H1 (cell line): ENCODE measurements around the gene PRR22. TPM values are rescaled to one million over a fixed set of nuclear protein-coding genes. Genes with fewer than 3 reads are reported as not detected.

Source experiments
- CTCF ChIA-PET: fragments of 300-600 bp; sonication (Branson Sonifier 250); formaldehyde crosslinking; loops from one replicate; lab custom pipeline; 2021; ENCODE audit not compliant: partially characterized antibody; lab: Charles Lee
- POLR2A ChIA-PET: fragments of 300-600 bp; sonication (Branson Sonifier 250); formaldehyde crosslinking; loops from one replicate; lab custom pipeline; 2021; ENCODE audit warnings: inconsistent platforms; ENCODE audit not compliant: partially characterized antibody; lab: Charles Lee
- DNase-seq, 2 experiments: peaks; one replicate each; pipeline versions ENCODE4 v3.0.0 to v3.0.0-alpha.2; 2010 to 2022; ENCODE audit warnings: low spot score in 2 of 2, low read depth in 1 of 2, mixed read lengths in 1 of 2
- FAIRE-seq: peaks from 2 replicates; lab custom pipeline; 2011; peaks lifted over from hg19 to GRCh38; lab: Jason Lieb, UNC
- H2AFZ ChIP-seq: 2 replicates; pipeline ENCODE4 v1.8.1; 2012; ENCODE audit warnings: low read length, inconsistent platforms
- H2AK5ac ChIP-seq: 2 replicates; pipeline ENCODE4 v1.6.1; 2013; ENCODE audit warnings: low read depth, low read length
- H2BK120ac ChIP-seq: replicated peaks from 2 replicates; pipeline ENCODE3; 2013; ENCODE audit warnings: low read depth, low read length, inconsistent platforms
- H2BK12ac ChIP-seq: 2 replicates; pipeline ENCODE4 v1.6.1; 2013; ENCODE audit warnings: low read depth, low read length
- H2BK15ac ChIP-seq: 2 replicates; pipeline ENCODE4 v1.6.1; 2013; ENCODE audit warnings: low read length
- H2BK20ac ChIP-seq: 2 replicates; pipeline ENCODE4 v1.6.1; 2013; ENCODE audit warnings: low read length
- H2BK5ac ChIP-seq: 2 replicates; pipeline ENCODE4 v1.6.1; 2013; ENCODE audit warnings: low read depth, low read length
- H3K14ac ChIP-seq: 2 replicates; pipeline ENCODE4 v1.6.1; 2013; ENCODE audit warnings: inconsistent platforms; ENCODE audit not compliant: insufficient read length
- H3K18ac ChIP-seq: 2 replicates; pipeline ENCODE4 v1.6.1; 2013; ENCODE audit warnings: low read length; ENCODE audit errors: extremely low read depth
- H3K23ac ChIP-seq: 2 replicates; pipeline ENCODE4 v1.6.1; 2013; ENCODE audit warnings: inconsistent platforms; ENCODE audit not compliant: insufficient read length
- H3K23me2 ChIP-seq: 2 replicates; pipeline ENCODE4 v1.6.1; 2013; ENCODE audit warnings: low read depth, low read length
- H3K27ac ChIP-seq: 2 replicates; pipeline ENCODE4 v1.6.1; 2011; ENCODE audit warnings: low read depth, low read length, inconsistent platforms
- H3K27me3 ChIP-seq, 4 experiments: replicated peaks in 1 of 4; 1 replicate in 1 of 4; 2 replicates in 3 of 4; pipeline versions ENCODE4 v1.6.1 to v1.8.1; 2011 to 2013; ENCODE audit warnings: low read length in 3 of 4, mild to moderate bottlenecking in 3 of 4, inconsistent platforms in 2 of 4, mixed read lengths in 2 of 4, moderate library complexity in 1 of 4; ENCODE audit not compliant: control insufficient read depth in 3 of 4, insufficient read depth in 3 of 4; ENCODE audit errors: extremely low read depth in 1 of 4
- H3K36me3 ChIP-seq, 4 experiments: 2 replicates each; pipeline versions ENCODE4 v1.6.1 to v1.8.1; 2011 to 2013; ENCODE audit warnings: mild to moderate bottlenecking in 4 of 4, low read length in 3 of 4, moderate library complexity in 2 of 4, control low read depth in 1 of 4, inconsistent platforms in 1 of 4; ENCODE audit not compliant: insufficient read depth in 4 of 4, control insufficient read depth in 2 of 4
- H3K4ac ChIP-seq: replicated peaks from 2 replicates; pipeline ENCODE3; 2013; ENCODE audit warnings: low read length, low read depth, mixed read lengths, inconsistent platforms; ENCODE audit not compliant: insufficient read length
- H3K4me1 ChIP-seq, 4 experiments: replicated peaks in 1 of 4; 1 replicate in 1 of 4; 2 replicates in 3 of 4; pipeline versions ENCODE4 v1.6.1 to v1.8.1; 2011 to 2013; ENCODE audit warnings: low read length in 3 of 4, inconsistent platforms in 2 of 4, mixed read lengths in 1 of 4; ENCODE audit not compliant: insufficient read depth in 4 of 4, control insufficient read depth in 3 of 4
- H3K4me2 ChIP-seq, 2 experiments: 2 replicates each; pipeline versions ENCODE4 v1.6.1 to v1.8.1; 2011 to 2013; ENCODE audit warnings: low read depth in 2 of 2, low read length in 2 of 2, control low read depth in 1 of 2, inconsistent platforms in 1 of 2, mild to moderate bottlenecking in 1 of 2; ENCODE audit not compliant: insufficient read depth in 1 of 2
- H3K4me3 ChIP-seq, 4 experiments: fragments of 200-600, 300-600 bp in 1 of 4; sonication (generic), shearing (Covaris generic), sonication (Bioruptor Twin) in 1 of 4; 2 replicates each; pipeline versions ENCODE4 v1.5.1 to v1.8.1; 2011 to 2016; ENCODE audit warnings: low read length in 4 of 4, low read depth in 3 of 4, control low read depth in 2 of 4, inconsistent platforms in 2 of 4, mild to moderate bottlenecking in 2 of 4, mixed read lengths in 1 of 4, moderate library complexity in 1 of 4; ENCODE audit not compliant: insufficient read depth in 2 of 4; ENCODE audit errors: extremely low read depth in 1 of 4
- H3K56ac ChIP-seq: replicated peaks from 2 replicates; pipeline ENCODE3; 2013; ENCODE audit warnings: low read depth, mild to moderate bottlenecking, mixed read lengths, low read length, inconsistent platforms; ENCODE audit not compliant: insufficient read length
- H3K79me1 ChIP-seq: 2 replicates; pipeline ENCODE4 v1.6.1; 2013; ENCODE audit warnings: low read depth, low read length, control low read depth
- H3K79me2 ChIP-seq, 2 experiments: 2 replicates each; pipeline versions ENCODE4 v1.6.1 to v1.8.1; 2012 to 2013; ENCODE audit warnings: low read length in 2 of 2, mild to moderate bottlenecking in 2 of 2, inconsistent platforms in 1 of 2; ENCODE audit not compliant: insufficient read depth in 2 of 2, control insufficient read depth in 1 of 2
- H3K9ac ChIP-seq, 4 experiments: replicated peaks in 1 of 4; 1 replicate in 1 of 4; 2 replicates in 3 of 4; pipeline versions ENCODE4 v1.6.1 to v1.8.1; 2011 to 2013; ENCODE audit warnings: low read depth in 3 of 4, low read length in 3 of 4, control low read depth in 2 of 4, mild to moderate bottlenecking in 2 of 4, moderate library complexity in 2 of 4, inconsistent platforms in 1 of 4; ENCODE audit errors: extremely low read depth in 1 of 4
- H3K9me3 ChIP-seq, 2 experiments: 2 replicates each; pipeline versions ENCODE4 v1.6.1 to v1.8.1; 2012 to 2013; ENCODE audit warnings: mild to moderate bottlenecking in 2 of 2, moderate library complexity in 2 of 2, control low read depth in 1 of 2, inconsistent platforms in 1 of 2, low read depth in 1 of 2, low read length in 1 of 2, mixed read lengths in 1 of 2; ENCODE audit not compliant: insufficient read depth in 2 of 2
- H4K20me1 ChIP-seq, 2 experiments: replicated peaks in 1 of 2; 2 replicates each; pipeline versions ENCODE3 to v1.8.1; 2011 to 2013; ENCODE audit warnings: inconsistent platforms in 2 of 2, low read length in 2 of 2, mild to moderate bottlenecking in 1 of 2; ENCODE audit not compliant: insufficient read depth in 2 of 2, control insufficient read depth in 1 of 2
- H4K5ac ChIP-seq: 2 replicates; pipeline ENCODE4 v1.6.1; 2013; ENCODE audit warnings: low read length, low read depth, mixed read lengths, inconsistent platforms; ENCODE audit not compliant: insufficient read length
- H4K8ac ChIP-seq: 2 replicates; pipeline ENCODE4 v1.8.0; 2013; ENCODE audit warnings: mild to moderate bottlenecking, moderate library complexity, low read length, inconsistent platforms; ENCODE audit not compliant: insufficient read depth; ENCODE audit errors: extremely low read depth
- H4K91ac ChIP-seq: replicated peaks from 2 replicates; pipeline ENCODE3; 2013; ENCODE audit warnings: low read length, mixed read lengths, inconsistent platforms; ENCODE audit not compliant: insufficient read length
- ASH2L ChIP-seq: fragments of 200-600, 300-600 bp; sonication (generic); IDR thresholded peaks from one replicate; pipeline ENCODE4 v1.7.1; 2017; ENCODE audit warnings: low read length
- BCL11A ChIP-seq, 2 experiments: IDR thresholded peaks; one replicate each; pipeline ENCODE4 v1.6.1; 2011; ENCODE audit warnings: low read depth in 2 of 2, low read length in 2 of 2, mild to moderate bottlenecking in 2 of 2
- CTBP2 ChIP-seq: IDR thresholded peaks from 2 replicates; pipeline ENCODE4 v1.7.0; 2011; ENCODE audit warnings: borderline replicate concordance, mild to moderate bottlenecking, moderate library complexity, mixed read lengths, low read length; ENCODE audit not compliant: insufficient read depth, insufficient read length
- EGR1 ChIP-seq: IDR thresholded peaks from 2 replicates; pipeline ENCODE4 v1.6.1; 2011; ENCODE audit warnings: low read depth, low read length, borderline replicate concordance
- EP300 ChIP-seq, 2 experiments: IDR thresholded peaks; 1 replicate in 1 of 2; 2 replicates in 1 of 2; pipeline ENCODE4 v1.6.1; 2011 to 2012; ENCODE audit warnings: low read depth in 2 of 2, low read length in 2 of 2, mild to moderate bottlenecking in 2 of 2, borderline replicate concordance in 1 of 2, inconsistent platforms in 1 of 2, moderate library complexity in 1 of 2
- JUN ChIP-seq: IDR thresholded peaks from 2 replicates; pipeline ENCODE4 v1.6.1; 2011; ENCODE audit warnings: low read depth, mild to moderate bottlenecking, improper control_type of control experiment, low read length
- JUND ChIP-seq: IDR thresholded peaks from 2 replicates; pipeline ENCODE4 v1.6.1; 2011; ENCODE audit warnings: mild to moderate bottlenecking, improper control_type of control experiment, low read length
- NANOG ChIP-seq: IDR thresholded peaks from 2 replicates; pipeline ENCODE4 v1.6.1; 2011; ENCODE audit warnings: low read length, low read depth, mild to moderate bottlenecking, inconsistent platforms; ENCODE audit not compliant: insufficient read depth, poor library complexity, severe bottlenecking
- NRF1 ChIP-seq: IDR thresholded peaks from 2 replicates; pipeline ENCODE4 v1.6.1; 2011; ENCODE audit warnings: mild to moderate bottlenecking, low read depth, low read length, improper control_type of control experiment
- RNF2 ChIP-seq: fragments of 200-900, 300-1000 bp; sonication (generic); IDR thresholded peaks from 2 replicates; pipeline ENCODE4 v1.7.1; 2016; ENCODE audit warnings: borderline replicate concordance, low read depth, mild to moderate bottlenecking, antibody characterized with exemption, low read length; ENCODE audit not compliant: poor library complexity, severe bottlenecking; ENCODE audit errors: missing control alignments
- SRF ChIP-seq: IDR thresholded peaks from 2 replicates; pipeline ENCODE4 v1.6.1; 2011; ENCODE audit warnings: mild to moderate bottlenecking, low read depth, low read length, moderate library complexity
- ZNF274 ChIP-seq: IDR thresholded peaks from 2 replicates; pipeline ENCODE4 v1.7.0; 2012; ENCODE audit warnings: low read length, borderline replicate concordance; ENCODE audit errors: extremely low read depth
- WGBS, 2 experiments: shearing (Covaris generic) in 1 of 2; methylation state at CpG; one replicate each; pipeline versions ENCODE4 v1.1.6 to v1.1.7; 2013 to 2015; ENCODE audit warnings: low lambda C conversion rate in 2 of 2, mixed read lengths in 2 of 2, inconsistent platforms in 1 of 2, low coverage in 1 of 2, missing lambda C conversion rate in 1 of 2; ENCODE audit not compliant: insufficient replicate concordance in 2 of 2, insufficient coverage in 1 of 2, insufficient read length in 1 of 2; ENCODE audit errors: extremely low coverage in 1 of 2, missing lambda C conversion rate in 1 of 2; 5-methylcytosine and 5-hydroxymethylcytosine counted together
- polyA plus RNA-seq, 7 experiments: library from polyadenylated mRNA; depleted of rRNA in 3 of 7; stranded (reverse) in 5 of 7; unstranded in 2 of 7; fragments of >200 nt in 5 of 7; fragments of 200-250 nt in 2 of 7; gene quantifications; 1 replicate in 5 of 7; 2 replicates in 1 of 7; 4 replicates in 1 of 7; pipeline versions ENCODE4 v1.2.1 to v1.2.3, GENCODE V29; 2011 to 2013; ENCODE audit warnings: missing spikeins in 2 of 7, mixed read lengths in 2 of 7
- total RNA-seq: library from RNA; stranded (reverse); fragmentation: NEBNext Ultra II Directional; extraction: Animal tissue kit (Norgen Biotek cat#: 25700); gene quantifications from 2 replicates; pipeline ENCODE4 v1.2.1, GENCODE V29; 2021

PRR22 gene
- total and polyA plus RNA-seq, 2 of the 8 experiments (the other 6 are each of a cell fraction or from before 2014, with no cell fraction given): 1.9 to 2.1 TPM

DNA sequence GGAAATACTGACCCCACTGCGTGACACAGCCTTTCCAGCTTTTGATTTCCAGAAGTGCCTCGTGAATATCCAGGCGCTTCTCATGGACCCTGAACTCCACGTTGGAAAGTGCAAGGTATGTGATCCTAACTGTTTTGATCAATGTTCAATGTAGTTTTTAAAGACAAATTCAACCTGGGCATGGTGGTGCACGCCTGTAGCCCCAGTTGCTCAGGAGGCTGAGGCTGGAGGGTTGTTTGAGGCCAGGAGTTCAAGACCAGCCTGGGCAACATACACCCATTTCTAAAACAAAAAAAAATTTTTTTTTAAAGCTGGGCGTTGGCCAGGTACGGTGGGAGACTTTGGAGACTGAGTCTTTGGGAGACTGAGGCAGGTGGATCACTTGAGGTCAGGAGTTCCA is 32.8 kb downstream of the PRR22 start:
- H4K91ac ChIP-seq: no peak overlapping the region
- H3K27ac ChIP-seq: no peak overlapping the region
- H3K23me2 ChIP-seq: no peaks in the 10 kb centered on the region
- no peaks in the 10 kb centered on the region for H3K79me2 ChIP-seq
- H3K9me3 ChIP-seq: no peaks in the 10 kb centered on the region
- H3K4me3 ChIP-seq: no peak overlapping the region
- no peak overlapping the region for H3K23ac ChIP-seq
- H3K79me1 ChIP-seq: no peaks in the 10 kb centered on the region
- TF ChIP-seq BCL11A (IDR thresholded peaks at IDR 0.05; ENCODE audit: low read depth in 2 of 2, low read length in 2 of 2) (no peak), ASH2L (no peak), NANOG (no peak), JUND (no peak), SRF (no peak), JUN (no peak), ZNF274 (no peak), EP300 (IDR thresholded peaks at IDR 0.05; ENCODE audit: borderline replicate concordance in 1 of 2, low read depth in 2 of 2, low read length in 2 of 2) (no peak), EGR1 (no peak), NRF1 (no peak), RNF2 (no peak), CTBP2 (no peak)
- no peak overlapping the region for H3K9ac ChIP-seq
- no peak overlapping the region for H2AK5ac ChIP-seq
- ChIA-PET CTCF (no interaction called here), POLR2A (interaction anchor here (1.2 to 2.3 kb wide), 2 partner anchors 31 to 61 kb away, joined by 5 to 9 read pairs; partner anchors contain the start of genes CATSPERD and LONP1)
- DNase-seq (no peak), FAIRE-seq (no peak)
- H3K4ac ChIP-seq: no peak overlapping the region
- no peak overlapping the region for H2BK12ac ChIP-seq
- H3K4me1 ChIP-seq: no peaks in the 10 kb centered on the region
- H4K8ac ChIP-seq: no peak overlapping the region
- no peaks in the 10 kb centered on the region for H3K36me3 ChIP-seq
- no peak overlapping the region for H4K5ac ChIP-seq
- H3K56ac ChIP-seq: no peak overlapping the region
- no peak overlapping the region for H3K18ac ChIP-seq
- H4K20me1 ChIP-seq: no peaks in the 10 kb centered on the region
- H2AFZ ChIP-seq: no peak overlapping the region
- H2BK120ac ChIP-seq: no peak overlapping the region
- H3K14ac ChIP-seq: no peak overlapping the region
- no peak overlapping the region for H2BK20ac ChIP-seq
- H3K27me3 ChIP-seq: no peaks in the 10 kb centered on the region
- H3K4me2 ChIP-seq: no peak overlapping the region
- no peak overlapping the region for H2BK5ac ChIP-seq
- 92% methylated on average over 7 of the region's 7 CpGs; no CpG with 5 or more reads in 1 of the 2 experiments for WGBS, 2 experiments
- no peak overlapping the region for H2BK15ac ChIP-seq
